NCI-H524 (cell line): ENCODE measurements around the gene CDC42EP2.

Source experiments
- DNase-seq, 2 experiments: peaks; one replicate each; lab custom pipeline; 2025; lab: John Stamatoyannopoulos, UW

The CDC42EP2 gene

DNA sequence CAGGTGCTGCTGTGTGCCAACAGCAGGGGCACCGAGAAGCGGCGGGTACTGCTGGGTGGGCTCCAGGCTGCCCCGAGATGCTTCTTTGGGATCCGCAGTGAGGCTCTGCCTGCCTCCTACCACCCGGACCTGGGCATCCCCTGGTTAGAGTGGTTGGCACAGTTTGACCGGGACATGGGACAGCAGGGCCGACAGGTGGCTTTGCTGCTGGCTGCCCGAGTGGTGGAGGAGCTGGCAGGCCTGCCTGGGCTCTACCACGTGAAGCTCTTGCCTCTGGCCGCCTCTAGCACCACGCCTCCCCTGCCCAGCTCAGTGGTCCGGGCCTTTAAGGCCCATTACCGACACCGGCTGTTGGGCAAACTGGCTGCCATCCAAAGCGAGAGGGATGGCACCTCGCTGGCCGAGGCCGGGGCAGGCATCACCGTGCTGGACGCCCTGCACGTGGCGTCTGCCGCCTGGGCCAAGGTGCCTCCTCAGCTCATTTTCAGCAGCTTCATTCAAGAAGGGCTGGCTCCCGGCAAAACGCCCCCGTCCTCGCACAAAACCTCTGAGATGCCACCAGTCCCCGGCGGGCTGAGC is 41.8 kb downstream of the CDC42EP2 start:
- no peak for DNase-seq

DNA sequence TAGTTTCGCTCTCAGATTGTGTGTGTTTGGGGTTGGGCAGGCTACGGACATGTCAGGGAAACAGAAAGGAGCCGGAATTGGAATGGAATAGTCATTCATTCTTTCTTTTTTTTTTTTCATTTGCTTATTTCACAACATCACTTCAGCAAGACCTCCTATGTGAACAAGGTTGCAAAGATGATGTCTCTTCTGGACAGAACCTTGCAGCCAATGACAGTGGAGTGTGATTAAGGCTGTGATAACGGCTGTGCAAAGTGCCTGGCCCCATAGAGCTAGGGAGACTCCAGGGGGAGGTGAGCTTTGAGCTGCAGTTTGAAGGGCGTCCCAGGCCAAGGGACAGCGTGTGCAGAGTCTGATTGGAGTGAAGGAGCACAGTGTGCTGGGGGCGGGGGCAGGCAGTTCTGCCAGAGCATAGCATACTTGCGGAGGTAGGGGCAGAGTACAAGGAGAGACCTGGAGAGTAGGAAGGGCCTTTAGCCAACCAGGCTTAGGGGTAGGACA is 43.2 kb downstream of the CDC42EP2 start:
- no peak for DNase-seq

- DNase-seq: no peak
Observed at GRCh38 chr11:65362320-65362931, 47.8 kb downstream of the CDC42EP2 start.

- DNase-seq: no peak
Observed at GRCh38 chr11:65362966-65363365, 48.3 kb downstream of the CDC42EP2 start.

GRCh38 chr11:65363770-65364169 is 49.1 kb downstream of the CDC42EP2 start:
- DNase-seq: no peak

DNA sequence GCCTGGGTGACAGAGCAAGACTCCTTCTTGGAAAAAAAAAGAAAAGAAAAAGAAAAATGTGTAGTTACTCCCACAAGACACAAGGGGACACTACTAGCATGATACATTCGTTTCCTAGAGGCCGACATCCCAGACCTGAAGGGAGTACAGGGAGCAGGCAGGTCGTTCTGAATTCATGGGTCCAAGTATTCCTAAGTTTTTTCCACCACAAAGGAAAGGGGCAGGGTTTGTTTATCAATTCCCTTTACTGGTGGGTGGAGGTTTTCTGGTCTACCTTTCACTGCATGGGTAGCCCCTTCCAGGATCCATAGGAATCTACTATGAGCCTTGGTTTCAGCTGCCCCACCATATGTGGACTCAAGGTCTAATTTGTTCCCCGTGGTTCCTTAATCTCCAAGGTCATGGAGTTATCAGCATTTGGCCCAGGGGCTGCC is 51.7 kb downstream of the CDC42EP2 start:
- DNase-seq: peak; percentile 71 to 77

DNA sequence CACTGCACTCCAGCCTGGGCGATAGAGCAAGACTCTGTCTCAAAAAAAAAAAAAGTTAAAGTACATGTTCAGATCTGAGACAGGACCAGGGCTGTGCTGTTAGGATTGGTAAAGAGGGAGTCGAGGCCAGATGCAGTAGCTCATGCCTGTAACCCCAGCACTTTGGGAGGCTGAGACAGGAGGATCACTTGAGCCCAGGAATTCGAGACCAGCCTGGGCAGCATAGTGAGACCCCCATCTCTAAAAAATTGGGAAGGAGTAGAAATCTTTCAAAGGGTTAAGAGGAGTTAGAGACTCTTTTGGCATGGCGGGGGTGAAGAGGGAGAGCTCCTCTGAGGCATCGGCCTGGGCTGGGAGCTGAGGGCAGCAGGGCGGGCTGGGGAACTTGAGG is 56.0 kb downstream of the CDC42EP2 start:
- no peak for DNase-seq
